ENCODE data around the gene FARP2. TPM values are rescaled to one million over a fixed set of nuclear protein-coding genes. Genes with fewer than 3 reads are reported as not detected.

The FARP2 gene
- total and polyA plus RNA-seq, 10 of the 15 experiments (the other 5 are each of a cell fraction or from before 2014, with no cell fraction given): 5.5 to 67.5 (median 36.8) TPM

- peak; percentile 98 for FAIRE-seq
- H2AFZ ChIP-seq (ENCODE audit: control insufficient read depth, low read depth, low read length): peak within 1 kb of the TSS; percentile 87
- H3K4me2 ChIP-seq (ENCODE audit: control insufficient read depth, insufficient read depth): peak within 1 kb of the TSS; percentile 86
- BruUV-seq (replicated peaks): no TSS peak
- WGBS (ENCODE audit: insufficient coverage, insufficient replicate concordance, low lambda C conversion rate, missing lambda C conversion rate): 4% methylated on average over 83 of the region's 122 CpGs
- H3K36me3 ChIP-seq (ENCODE audit: control insufficient read depth in 2 of 2, insufficient read depth in 2 of 2, low read length in 1 of 2): no peaks in the 10 kb centered on the region; a peak in 1 of 4 replicates
- intact Hi-C loops (cut with micrococcal nuclease; ENCODE audit: unreplicated experiment): loop anchor here (2.0 to 5.0 kb wide), 3 partner anchors 104 to 372 kb away; partner anchors contain the start of gene FARP2
- H3K9ac ChIP-seq (ENCODE audit: control insufficient read depth, insufficient read depth, low read length): peak within 1 kb of the TSS; percentile 85
- H3K4me3 ChIP-seq: peak within 1 kb of the TSS; percentile 98
- RAD21 ChIA-PET (ENCODE audit: unreplicated experiment): interaction anchor here (0.8 kb wide), 1 partner anchor 290 kb away, joined by 3 read pairs; no protein-coding TSS in a partner anchor
- in situ Hi-C loops (cut with MboI): no loop called here
- POLR2A ChIA-PET: interaction anchor here (0.5 to 1.0 kb wide), 2 partner anchors 107 to 149 kb away, joined by 3 read pairs; no protein-coding TSS in a partner anchor
- H3K4me1 ChIP-seq (ENCODE audit: control insufficient read depth, insufficient read depth, low read length): peaks cover 16% of the 10 kb centered on the region
- no peaks in the 10 kb centered on the region for H3K27me3 ChIP-seq (replicated peaks in 1 of 2; ENCODE audit: control insufficient read depth in 2 of 2, insufficient read depth in 2 of 2, low read length in 1 of 2)
- no peaks in the 10 kb centered on the region for H3K9me3 ChIP-seq (replicated peaks; ENCODE audit: control insufficient read depth, insufficient read depth, low read length)
- peak; percentile 97 for ATAC-seq
- H3K79me2 ChIP-seq (ENCODE audit: control insufficient read depth, insufficient read depth, low read length): peaks cover 33% of the 10 kb centered on the region
- CTCF ChIA-PET: no interaction called here
- DNase-seq (ENCODE audit: low read depth, low spot score): peak; percentile 90
- peak within 1 kb of the TSS; percentile 64 for H3K27ac ChIP-seq (ENCODE audit: control insufficient read depth, insufficient read depth)
- H4K20me1 ChIP-seq (ENCODE audit: control insufficient read depth, insufficient read depth): peaks cover 2% of the 10 kb centered on the region; the same call in 1 of the 2 replicates
- SMC1A ChIA-PET (ENCODE audit: uncharacterized antibody, unreplicated experiment): no interaction called here
- TF ChIP-seq MLLT1 (IDR thresholded peaks at IDR 0.05) (peak; percentile 64), IRF4 (IDR thresholded peaks at IDR 0.05; ENCODE audit: low read depth, low read length) (0 out of 2 replicates have a peak, but pooled peaks have one; percentile 21), HDAC6 (IDR thresholded peaks at IDR 0.05; ENCODE audit: unreplicated experiment) (peak; percentile 26), CHD4 (IDR thresholded peaks at IDR 0.05) (no peak), SPI1 (IDR thresholded peaks at IDR 0.05; ENCODE audit: borderline replicate concordance, insufficient read depth, low read depth, low read length) (no peak), ZNF592 (IDR thresholded peaks at IDR 0.05) (peak; percentile 67; the same call in 1 of the 2 replicates), TCF3 (IDR thresholded peaks at IDR 0.05; ENCODE audit: borderline replicate concordance, insufficient read depth, low read depth, low read length) (0 out of 2 replicates have a peak, but pooled peaks have one; percentile 18), EGR1 (IDR thresholded peaks at IDR 0.05; ENCODE audit: borderline replicate concordance in 1 of 2, low read depth in 2 of 2, low read length in 2 of 2) (peak in 1 of 2 experiments; percentile 60; a peak in 1 of 3 replicates), ATF7 (IDR thresholded peaks at IDR 0.05; ENCODE audit: low read depth) (no peak), RAD51 (IDR thresholded peaks at IDR 0.05) (peak; percentile 67), ZBTB4 (CRISPR knock-in tag; IDR thresholded peaks at IDR 0.05) (no peak), RB1 (IDR thresholded peaks at IDR 0.05; ENCODE audit: borderline replicate concordance) (peak; percentile 54; the same call in 1 of the 2 replicates)
These were observed 152.4 kb downstream of the FARP2 start, which contains the start of gene STK25 for GRCh38 chr2:241508240-241509154. STK25 (minus strand) TSS chr2:241508584; CDS start chr2:241508035, 549 bp downstream.

Data from GM12878 (cell line).